Loucy (cell line): ENCODE measurements around the gene GCSH.

Experiments
- H2AFZ ChIP-seq: fragments of 200-600 bp; sonication (generic); 2 replicates; pipeline ENCODE4 v1.6.0; 2016; ENCODE audit warnings: antibody characterized with exemption, mild to moderate bottlenecking, low read length, moderate library complexity
- H3F3A ChIP-seq: fragments of 200-600 bp; 2 replicates; pipeline ENCODE4 v1.6.0; 2016; ENCODE audit warnings: antibody characterized with exemption, low read depth, mild to moderate bottlenecking
- H3K27me3 ChIP-seq: fragments of 200-600 bp; sonication (generic); 2 replicates; pipeline ENCODE4 v1.6.1; 2014; ENCODE audit warnings: low read length, mild to moderate bottlenecking; ENCODE audit not compliant: insufficient read depth, poor library complexity, severe bottlenecking
- H3K36me3 ChIP-seq: fragments of 200-600 bp; sonication (generic); 2 replicates; pipeline ENCODE4 v1.6.1; 2016; ENCODE audit warnings: low read length; ENCODE audit not compliant: insufficient read depth
- H3K4me1 ChIP-seq: fragments of 200-600 bp; sonication (generic); 2 replicates; pipeline ENCODE4 v1.5.1; 2014; ENCODE audit warnings: low read length, mild to moderate bottlenecking; ENCODE audit not compliant: insufficient read depth, poor library complexity, severe bottlenecking
- H3K4me2 ChIP-seq: fragments of 200-600 bp; sonication (generic); 2 replicates; pipeline ENCODE4 v1.6.0; 2014; ENCODE audit warnings: antibody characterized with exemption, low read length, low read depth, mild to moderate bottlenecking; ENCODE audit not compliant: poor library complexity, severe bottlenecking
- H3K4me3 ChIP-seq: fragments of 200-600 bp; sonication (generic); 2 replicates; pipeline ENCODE4 v1.5.1; 2014; ENCODE audit warnings: low read length, mild to moderate bottlenecking, mixed read lengths; ENCODE audit not compliant: poor library complexity, severe bottlenecking
- H3K79me2 ChIP-seq: fragments of 200-600 bp; sonication (generic); 2 replicates; pipeline ENCODE4 v1.6.1; 2014; ENCODE audit warnings: low read length; ENCODE audit not compliant: insufficient read depth
- H3K9ac ChIP-seq: fragments of 200-600 bp; sonication (generic); 2 replicates; pipeline ENCODE4 v1.6.0; 2014; ENCODE audit warnings: mild to moderate bottlenecking, low read depth, low read length, moderate library complexity; ENCODE audit not compliant: poor library complexity, severe bottlenecking
- H3K9me2 ChIP-seq: fragments of 200-600 bp; sonication (generic); replicated peaks from 2 replicates; pipeline ENCODE4 v1.6.1; 2016; ENCODE audit warnings: low read depth, low read length, mixed read lengths
- H3K9me3 ChIP-seq: fragments of 200-600 bp; sonication (generic); 2 replicates; pipeline ENCODE4 v1.6.1; 2014; ENCODE audit warnings: mild to moderate bottlenecking, antibody characterized with exemption, low read length, low read depth; ENCODE audit not compliant: insufficient read depth
- H4K20me1 ChIP-seq: fragments of 200-600 bp; sonication (generic); 2 replicates; pipeline ENCODE4 v1.6.0; 2014; ENCODE audit warnings: antibody characterized with exemption, low read length, mild to moderate bottlenecking; ENCODE audit not compliant: insufficient read depth, poor library complexity, severe bottlenecking
- CTCF ChIP-seq: fragments of 200-600 bp; sonication (generic); conservative IDR thresholded peaks from 2 replicates; pipeline ENCODE4 v1.5.1; 2014; ENCODE audit warnings: mild to moderate bottlenecking, antibody characterized with exemption, low read length
- EZH2phosphoT487 ChIP-seq: fragments of 200-600 bp; IDR thresholded peaks from 2 replicates; pipeline ENCODE4 v1.6.1; 2018; ENCODE audit warnings: antibody characterized with exemption, mild to moderate bottlenecking, moderate library complexity, borderline replicate concordance

The GCSH gene

GRCh38 chr16:81035398-81035974 is 60.7 kb downstream of the GCSH start, which contains the start of gene ATMIN:
ATMIN (plus strand) TSS chr16:81035842; CDS start chr16:81035871, 29 bp downstream.
- H3K4me3 ChIP-seq = peak within 1 kb of the TSS; percentile 91
- H4K20me1 ChIP-seq = peaks cover 16% of the 10 kb centered on the region
- H3K4me2 ChIP-seq = peak within 1 kb of the TSS; percentile 88
- H3K9me2 ChIP-seq = no peaks in the 10 kb centered on the region
- H3F3A ChIP-seq = no peaks in the 10 kb centered on the region
- H3K4me1 ChIP-seq = peaks cover 35% of the 10 kb centered on the region
- H3K9ac ChIP-seq = peak within 1 kb of the TSS; percentile 78
- TF ChIP-seq CTCF = peak; percentile 91
- no peak for TF ChIP-seq EZH2phosphoT487
- H2AFZ ChIP-seq = peak within 1 kb of the TSS; percentile 74
- H3K36me3 ChIP-seq = peaks cover 3% of the 10 kb centered on the region; the same call in 1 of the 2 replicates
- no peaks in the 10 kb centered on the region for H3K9me3 ChIP-seq
- peaks cover 37% of the 10 kb centered on the region for H3K79me2 ChIP-seq
- no peaks in the 10 kb centered on the region for H3K27me3 ChIP-seq
